Endodermal cell (in vitro differentiated cells): ENCODE measurements around the gene KRTAP10-8. TPM values are rescaled to one million over a fixed set of nuclear protein-coding genes. Genes with fewer than 3 reads are reported as not detected.

ENCODE experiments used
- DNase-seq: peaks from one replicate; pipeline ENCODE4 v3.0.0-alpha.2; 2017
- H3K27ac ChIP-seq: 2 replicates; pipeline ENCODE4 v1.5.1; 2013; ENCODE audit warnings: mild to moderate bottlenecking, low read depth, low read length, moderate library complexity
- H3K27me3 ChIP-seq: 2 replicates; pipeline ENCODE4 v1.6.1; 2013; ENCODE audit warnings: mild to moderate bottlenecking, low read length, moderate library complexity; ENCODE audit not compliant: insufficient read depth, control insufficient read depth, poor library complexity, severe bottlenecking
- H3K36me3 ChIP-seq: 2 replicates; pipeline ENCODE4 v1.7.0; 2013; ENCODE audit warnings: mild to moderate bottlenecking, low read length, moderate library complexity; ENCODE audit not compliant: control insufficient read depth, insufficient read depth
- H3K4me1 ChIP-seq: one replicate; pipeline ENCODE4 v1.7.0; 2013; ENCODE audit warnings: low read length; ENCODE audit not compliant: control insufficient read depth, insufficient read depth
- H3K4me3 ChIP-seq: 2 replicates; pipeline ENCODE4 v1.5.1; 2013; ENCODE audit warnings: mild to moderate bottlenecking, low read length, moderate library complexity
- H3K9ac ChIP-seq: 2 replicates; pipeline ENCODE4 v1.6.1; 2013; ENCODE audit warnings: mild to moderate bottlenecking, low read length, moderate library complexity; ENCODE audit not compliant: poor library complexity, severe bottlenecking; ENCODE audit errors: extremely low read depth
- H3K9me3 ChIP-seq: 2 replicates; pipeline ENCODE4 v1.6.1; 2013; ENCODE audit warnings: mild to moderate bottlenecking, low read length, moderate library complexity; ENCODE audit not compliant: control insufficient read depth
- H3K27ac Mint-ChIP-seq: 2 replicates; pipeline ENCODE4 v1.8.0; 2020; ENCODE audit warnings: mixed read lengths
- H3K27me3 Mint-ChIP-seq: 2 replicates; pipeline ENCODE4 v1.8.0; 2021; ENCODE audit warnings: mild to moderate bottlenecking, mixed read lengths; ENCODE audit not compliant: insufficient read depth
- H3K36me3 Mint-ChIP-seq: 2 replicates; pipeline ENCODE4 v1.8.0; 2020; ENCODE audit warnings: low read depth, mixed read lengths
- H3K4me1 Mint-ChIP-seq: 2 replicates; pipeline ENCODE4 v1.8.0; 2020; ENCODE audit warnings: mixed read lengths
- H3K4me3 Mint-ChIP-seq: 2 replicates; pipeline ENCODE4 v1.8.0; 2020; ENCODE audit warnings: mild to moderate bottlenecking, moderate library complexity, mixed read lengths
- H3K9me3 Mint-ChIP-seq: 2 replicates; pipeline ENCODE4 v1.8.0; 2020; ENCODE audit warnings: mild to moderate bottlenecking, mixed read lengths
- WGBS, 2 experiments: methylation state at CpG; one replicate each; pipeline versions ENCODE4 v1.1.5 to v1.1.7; 2013; ENCODE audit warnings: missing lambda C conversion rate in 2 of 2, mixed read lengths in 1 of 2; ENCODE audit not compliant: insufficient coverage in 1 of 2, insufficient read length in 1 of 2; 5-methylcytosine and 5-hydroxymethylcytosine counted together
- total RNA-seq, 2 donors: library from RNA; stranded (reverse); fragmentation: NEBNext Ultra II Directional in 1 of 2; extraction: Animal tissue kit (Norgen Biotek cat#: 25700) in 1 of 2; gene quantifications; 2 replicates in 1 of 2; 3 replicates in 1 of 2; pipeline ENCODE4 v1.2.1, GENCODE V29; 2021
- TF ChIP-seq, protein P1 (sequence below): fragments of 200-600 bp; sonication (generic); conservative IDR thresholded peaks from 2 replicates; pipeline ENCODE4 v1.5.0; 2021; ENCODE audit warnings: antibody characterized with exemption, mild to moderate bottlenecking

KRTAP10-8 gene
- total RNA-seq, 2 donors from 2014 or later, result not detected

DNA sequence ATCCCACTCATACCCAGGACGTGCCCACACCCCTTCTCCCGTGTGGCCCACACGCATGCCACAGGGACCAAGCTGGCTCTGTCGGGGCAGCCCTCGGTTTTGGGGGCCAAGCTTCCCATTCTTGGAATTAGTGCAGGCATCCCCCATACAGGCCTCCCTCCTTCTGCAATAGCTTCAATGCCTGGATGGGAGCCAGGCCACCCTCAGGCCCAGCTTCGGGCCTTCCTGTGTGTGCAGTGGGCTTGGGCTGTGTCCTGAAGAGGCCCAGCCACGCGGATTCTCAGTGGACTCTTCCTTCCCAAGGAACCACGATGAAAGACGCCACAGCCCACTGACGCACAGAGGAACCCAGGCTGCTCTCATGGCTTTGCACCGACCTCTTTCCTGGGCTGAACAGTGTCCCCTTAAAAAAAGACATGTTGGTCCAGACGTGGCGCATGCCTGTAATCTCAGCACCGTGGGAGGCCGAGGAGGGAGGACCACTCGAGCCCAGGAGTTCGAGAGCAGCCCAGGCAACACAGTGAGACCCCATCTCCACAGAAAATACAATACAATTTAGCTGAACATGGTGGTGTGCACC lies 37.7 kb downstream of the KRTAP10-8 start:
- H3K4me1 ChIP-seq, result no peaks in the 10 kb centered on the region
- Mint-ChIP-seq H3K36me3 (peaks cover 4% of the 10 kb centered on the region), H3K4me1 (peaks cover 7% of the 10 kb centered on the region), H3K27ac (no peak overlapping the region), H3K27me3 (peaks cover 4% of the 10 kb centered on the region), H3K4me3 (no peak overlapping the region), H3K9me3 (peaks cover 17% of the 10 kb centered on the region)
- no peak overlapping the region for H3K9ac ChIP-seq
- no peaks in the 10 kb centered on the region for H3K27me3 ChIP-seq
- TF ChIP-seq, protein P1, sequence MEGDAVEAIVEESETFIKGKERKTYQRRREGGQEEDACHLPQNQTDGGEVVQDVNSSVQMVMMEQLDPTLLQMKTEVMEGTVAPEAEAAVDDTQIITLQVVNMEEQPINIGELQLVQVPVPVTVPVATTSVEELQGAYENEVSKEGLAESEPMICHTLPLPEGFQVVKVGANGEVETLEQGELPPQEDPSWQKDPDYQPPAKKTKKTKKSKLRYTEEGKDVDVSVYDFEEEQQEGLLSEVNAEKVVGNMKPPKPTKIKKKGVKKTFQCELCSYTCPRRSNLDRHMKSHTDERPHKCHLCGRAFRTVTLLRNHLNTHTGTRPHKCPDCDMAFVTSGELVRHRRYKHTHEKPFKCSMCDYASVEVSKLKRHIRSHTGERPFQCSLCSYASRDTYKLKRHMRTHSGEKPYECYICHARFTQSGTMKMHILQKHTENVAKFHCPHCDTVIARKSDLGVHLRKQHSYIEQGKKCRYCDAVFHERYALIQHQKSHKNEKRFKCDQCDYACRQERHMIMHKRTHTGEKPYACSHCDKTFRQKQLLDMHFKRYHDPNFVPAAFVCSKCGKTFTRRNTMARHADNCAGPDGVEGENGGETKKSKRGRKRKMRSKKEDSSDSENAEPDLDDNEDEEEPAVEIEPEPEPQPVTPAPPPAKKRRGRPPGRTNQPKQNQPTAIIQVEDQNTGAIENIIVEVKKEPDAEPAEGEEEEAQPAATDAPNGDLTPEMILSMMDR, result no peak
- no peak for DNase-seq
- H3K36me3 ChIP-seq, result no peaks in the 10 kb centered on the region
- H3K4me3 ChIP-seq, result no peak overlapping the region
- peaks cover 11% of the 10 kb centered on the region for H3K9me3 ChIP-seq
- H3K27ac ChIP-seq, result no peak overlapping the region
- WGBS, 2 experiments, result 94 to 96% methylated on average over 15 to 18 of the region's 18 CpGs

DNA sequence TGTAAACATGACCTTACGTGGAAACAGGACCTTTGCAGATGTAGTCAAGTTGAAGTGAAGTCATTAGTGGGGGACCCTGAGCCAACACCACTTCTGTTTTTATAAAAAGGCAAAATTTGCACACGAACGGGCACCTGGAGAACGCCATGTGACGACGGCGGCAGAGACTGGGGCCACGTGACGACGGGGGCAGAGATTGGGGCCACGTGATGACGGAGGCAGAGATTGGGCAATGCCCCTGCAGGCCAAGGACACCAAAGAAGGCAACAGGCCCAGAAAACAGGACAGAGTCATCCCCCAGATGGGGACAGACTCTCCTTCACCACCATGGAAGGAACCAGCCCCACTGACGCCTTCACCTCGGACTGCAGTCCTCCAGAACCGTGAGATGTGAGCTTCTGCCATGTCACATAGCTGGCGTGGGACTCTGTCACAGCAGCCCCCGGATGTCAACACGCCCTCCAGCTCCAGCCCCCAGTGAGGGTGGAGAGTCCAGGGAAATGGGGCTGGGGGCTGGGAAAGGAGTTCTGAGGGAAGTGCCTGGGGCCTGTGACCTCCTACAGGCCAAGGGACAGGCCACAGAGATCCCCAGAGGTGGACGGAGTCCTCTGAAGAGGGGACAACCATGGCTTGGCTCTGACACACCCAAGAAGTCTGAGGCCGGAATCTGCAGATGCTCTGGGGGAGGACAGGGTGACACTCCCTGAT lies 38.5 kb downstream of the KRTAP10-8 start:
- no peak overlapping the region for H3K9ac ChIP-seq
- no peak for DNase-seq
- H3K27me3 Mint-ChIP-seq, result peaks cover 4% of the 10 kb centered on the region
- TF ChIP-seq, protein P1, result no peak
- H3K27ac ChIP-seq, result no peak overlapping the region
- no peaks in the 10 kb centered on the region for H3K36me3 ChIP-seq
- peaks cover 3% of the 10 kb centered on the region for H3K9me3 ChIP-seq
- H3K4me3 Mint-ChIP-seq, result no peak overlapping the region
- H3K4me3 ChIP-seq, result no peak overlapping the region
- WGBS, 2 experiments, result 93 to 95% methylated on average over 15 to 20 of the region's 20 CpGs
- peaks cover 9% of the 10 kb centered on the region for H3K9me3 Mint-ChIP-seq
- H3K4me1 Mint-ChIP-seq, result peaks cover 7% of the 10 kb centered on the region
- no peaks in the 10 kb centered on the region for H3K4me1 ChIP-seq
- H3K27me3 ChIP-seq, result no peaks in the 10 kb centered on the region
- H3K27ac Mint-ChIP-seq, result no peak overlapping the region
- H3K36me3 Mint-ChIP-seq, result no peaks in the 10 kb centered on the region

DNA sequence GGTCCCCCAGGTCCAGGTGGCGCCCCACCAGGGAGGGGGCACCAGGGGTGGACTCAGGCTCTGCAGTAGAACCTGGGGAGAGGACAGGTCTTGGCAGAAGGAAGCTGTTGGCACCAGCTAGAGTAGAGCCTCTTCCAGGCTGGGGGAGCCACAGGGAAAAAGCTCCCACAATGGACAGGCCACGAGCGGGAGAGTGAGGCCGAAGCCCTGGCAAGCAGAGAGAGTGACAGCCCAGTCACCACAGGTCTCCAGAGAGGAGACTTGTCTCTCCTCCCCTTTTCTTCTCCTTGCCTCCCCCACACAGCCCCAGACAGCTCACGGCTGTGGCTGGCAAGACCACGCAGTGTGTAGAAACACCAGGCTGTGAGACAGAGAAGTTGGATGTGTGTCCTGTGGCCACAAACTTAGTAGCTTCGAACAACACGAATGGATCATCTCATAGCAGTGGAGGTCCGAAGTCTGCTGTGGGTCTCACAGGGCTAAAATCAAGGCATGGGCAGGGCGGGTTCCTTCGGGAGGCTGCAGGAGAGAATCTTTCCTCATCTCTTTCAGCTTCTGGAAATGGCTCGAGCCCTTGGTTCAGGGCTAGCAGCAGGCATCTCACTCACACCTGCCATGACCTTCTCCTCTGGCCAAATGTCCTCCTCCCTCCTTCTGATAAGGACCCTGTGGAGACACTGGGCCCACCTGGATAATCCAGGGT lies 39.2 kb downstream of the KRTAP10-8 start:
- no peaks in the 10 kb centered on the region for H3K4me1 ChIP-seq
- Mint-ChIP-seq H3K9me3 (peaks cover 7% of the 10 kb centered on the region), H3K36me3 (no peaks in the 10 kb centered on the region), H3K4me1 (peaks cover 7% of the 10 kb centered on the region), H3K27ac (no peak overlapping the region), H3K4me3 (no peak overlapping the region), H3K27me3 (peaks cover 4% of the 10 kb centered on the region)
- DNase-seq, result no peak
- H3K36me3 ChIP-seq, result no peaks in the 10 kb centered on the region
- no peak overlapping the region for H3K9ac ChIP-seq
- no peak overlapping the region for H3K4me3 ChIP-seq
- no peaks in the 10 kb centered on the region for H3K9me3 ChIP-seq
- no peaks in the 10 kb centered on the region for H3K27me3 ChIP-seq
- TF ChIP-seq, protein P1, result no peak
- 91 to 98% methylated on average over 9 to 12 of the region's 12 CpGs for WGBS, 2 experiments
- no peak overlapping the region for H3K27ac ChIP-seq
